Measurements from ENCODE around the gene RNF141. TPM values are rescaled to one million over a fixed set of nuclear protein-coding genes. Genes with fewer than 3 reads are reported as not detected.

The RNF141 gene
- polyA plus RNA-seq, 1 of the 3 experiments (the other 2 are of a cell fraction): 6.9 TPM

- no peaks in the 10 kb centered on the region for H3F3A ChIP-seq (replicated peaks; ENCODE audit: insufficient read depth)
- H3K27me3 ChIP-seq (ENCODE audit: insufficient read depth): no peaks in the 10 kb centered on the region
- POLR2A ChIA-PET: no interaction called here
- no peaks in the 10 kb centered on the region for H3K9me2 ChIP-seq
- H3K79me2 ChIP-seq (ENCODE audit: insufficient read depth): no peaks in the 10 kb centered on the region
- H3K4me3 ChIP-seq (ENCODE audit: low read depth in 2 of 2, low read length in 1 of 2): no peak overlapping the region
- WGBS (ENCODE audit: low lambda C conversion rate): 94% methylated on average over 2 of the region's 2 CpGs
- peaks cover 0 to 9% of the 10 kb centered on the region in 2 experiments; a peak in 1 of 4 replicates for H3K4me1 ChIP-seq (ENCODE audit: control insufficient read depth in 1 of 2, insufficient read depth in 2 of 2, low read depth in 1 of 2, low read length in 1 of 2)
- H3K4me2 ChIP-seq: no peak overlapping the region
- CTCF ChIA-PET: interaction anchor here (0.7 to 1.5 kb wide), 4 partner anchors 22 to 770 kb away, joined by 3 to 5 read pairs (median 4); partner anchors contain the start of gene RNF141
- TF ChIP-seq NFIC (IDR thresholded peaks at IDR 0.05; ENCODE audit: borderline replicate concordance): no peak
- TF ChIP-seq EZH2phosphoT487 (IDR thresholded peaks at IDR 0.05; ENCODE audit: borderline replicate concordance, low read depth): no peak
- no peak for TF ChIP-seq GABPA (IDR thresholded peaks at IDR 0.05; ENCODE audit: low read depth)
- no peak for TF ChIP-seq SMC3 (IDR thresholded peaks at IDR 0.05; ENCODE audit: low read depth, low read length)
- TF ChIP-seq RCOR1 (IDR thresholded peaks at IDR 0.05; ENCODE audit: low read length): no peak
- no peak for TF ChIP-seq TAF1 (IDR thresholded peaks at IDR 0.05; ENCODE audit: borderline replicate concordance, low read depth, low read length)
- TF ChIP-seq SIN3A (IDR thresholded peaks at IDR 0.05; ENCODE audit: borderline replicate concordance, low read depth, low read length): no peak
- no peak for DNase-seq
- no peaks in the 10 kb centered on the region for H3K9me3 ChIP-seq
- H2AFZ ChIP-seq (ENCODE audit: low read depth): no peak overlapping the region
- no peak overlapping the region for H3K9ac ChIP-seq
- H3K36me3 ChIP-seq (replicated peaks in 1 of 2; ENCODE audit: control insufficient read depth in 1 of 2, insufficient read depth in 2 of 2, low read length in 1 of 2): peaks cover 33 to 72% of the 10 kb centered on the region in 2 experiments
- H3K27ac ChIP-seq (ENCODE audit: low read depth in 2 of 2, low read length in 1 of 2): no peak overlapping the region
- no peaks in the 10 kb centered on the region for H4K20me1 ChIP-seq (ENCODE audit: insufficient read depth)
Measured at GRCh38 chr11:10518891-10519290, 22.1 kb downstream of the RNF141 start.

- Histone ChIP-seq H2AFZ (ENCODE audit: low read depth) (no peak overlapping the region), H3K9ac (no peak overlapping the region), H3K9me3 (no peaks in the 10 kb centered on the region), H3K4me3 (ENCODE audit: low read depth in 2 of 2, low read length in 1 of 2) (no peak overlapping the region), H3K27me3 (ENCODE audit: insufficient read depth) (no peaks in the 10 kb centered on the region), H3K4me2 (no peak overlapping the region), H4K20me1 (ENCODE audit: insufficient read depth) (no peaks in the 10 kb centered on the region), H3F3A (replicated peaks; ENCODE audit: insufficient read depth) (no peaks in the 10 kb centered on the region), H3K36me3 (replicated peaks in 1 of 2; ENCODE audit: control insufficient read depth in 1 of 2, insufficient read depth in 2 of 2, low read length in 1 of 2) (peaks cover 29 to 64% of the 10 kb centered on the region in 2 experiments), H3K9me2 (no peaks in the 10 kb centered on the region), H3K27ac (ENCODE audit: low read depth in 2 of 2, low read length in 1 of 2) (no peak overlapping the region), H3K4me1 (ENCODE audit: control insufficient read depth in 1 of 2, insufficient read depth in 2 of 2, low read depth in 1 of 2, low read length in 1 of 2) (peaks cover 0 to 9% of the 10 kb centered on the region in 2 experiments; a peak in 1 of 4 replicates), H3K79me2 (ENCODE audit: insufficient read depth) (no peaks in the 10 kb centered on the region)
- TF ChIP-seq TEAD4 (IDR thresholded peaks at IDR 0.05; ENCODE audit: borderline replicate concordance, insufficient read depth) (no peak), FOXJ3 (CRISPR knock-in tag; IDR thresholded peaks at IDR 0.05) (no peak), CHD2 (IDR thresholded peaks at IDR 0.05; ENCODE audit: low read length, partially characterized antibody) (no peak), TCF12 (IDR thresholded peaks at IDR 0.05) (no peak), ELF1 (IDR thresholded peaks at IDR 0.05) (no peak), EP300 (IDR thresholded peaks at IDR 0.05; ENCODE audit: borderline replicate concordance in 1 of 2, low read depth in 1 of 2, low read length in 1 of 2) (no peak), REST (IDR thresholded peaks at IDR 0.05; ENCODE audit: low read depth, low read length) (no peak)
- POLR2A ChIA-PET: no interaction called here
- DNase-seq: no peak
- CTCF ChIA-PET: interaction anchor here (1.3 to 2.7 kb wide), 3 partner anchors 22 to 217 kb away, joined by 3 to 11 read pairs (median 5); partner anchors contain the start of gene RNF141
Measured at GRCh38 chr11:10518123-10518522, 22.9 kb downstream of the RNF141 start.

Measured in SK-N-SH (cell line).